GM18502 (cell line): ENCODE results near the gene HMX1.

Experiments used
- ATAC-seq: cut with Tn5 transposase; IDR thresholded peaks from one replicate; pipeline ENCODE4 v1.9.1; 2021; ENCODE audit warnings: mild to moderate bottlenecking; ENCODE audit not compliant: unreplicated experiment, poor library complexity

The HMX1 gene

GRCh38 chr4:8846826-8847225 lies 24.8 kb downstream of the HMX1 start:
- no peak for ATAC-seq

GRCh38 chr4:8846046-8846720 lies 25.5 kb downstream of the HMX1 start:
- no peak for ATAC-seq

DNA sequence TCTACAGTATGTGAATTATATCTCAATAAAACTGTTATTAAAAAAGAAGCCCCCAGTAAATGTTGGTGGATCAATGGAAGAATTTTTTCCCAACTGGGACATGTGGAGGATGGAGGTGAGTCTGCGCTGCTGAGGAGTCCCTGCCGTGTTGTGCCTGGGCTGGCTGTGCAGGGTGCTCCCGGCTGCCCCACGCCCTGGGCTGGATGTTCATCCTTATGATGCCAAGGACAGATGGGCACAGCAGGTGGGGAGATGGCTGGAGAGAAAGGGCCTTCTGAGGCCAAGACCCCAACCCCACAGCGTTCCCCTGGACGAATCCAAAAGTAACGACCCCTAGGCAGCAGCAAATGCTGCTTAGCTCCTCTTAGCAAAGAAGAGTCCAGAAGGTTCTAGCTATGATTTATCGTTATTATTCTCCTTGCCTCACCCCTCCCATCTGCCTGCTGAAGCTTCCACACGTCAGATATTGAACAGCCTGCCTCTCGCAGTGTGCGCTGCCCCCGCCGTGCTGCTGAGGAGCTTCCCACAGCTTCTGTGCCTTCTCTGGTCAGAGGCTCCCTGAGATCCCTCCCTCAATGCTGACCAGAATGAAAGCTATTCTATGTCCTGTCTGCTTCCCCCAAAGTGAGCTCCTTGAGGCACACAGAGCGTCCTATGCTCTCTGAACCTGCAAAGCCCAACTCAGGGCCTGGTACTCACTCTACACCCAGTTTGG lies 26.5 kb downstream of the HMX1 start:
- no peak for ATAC-seq

DNA sequence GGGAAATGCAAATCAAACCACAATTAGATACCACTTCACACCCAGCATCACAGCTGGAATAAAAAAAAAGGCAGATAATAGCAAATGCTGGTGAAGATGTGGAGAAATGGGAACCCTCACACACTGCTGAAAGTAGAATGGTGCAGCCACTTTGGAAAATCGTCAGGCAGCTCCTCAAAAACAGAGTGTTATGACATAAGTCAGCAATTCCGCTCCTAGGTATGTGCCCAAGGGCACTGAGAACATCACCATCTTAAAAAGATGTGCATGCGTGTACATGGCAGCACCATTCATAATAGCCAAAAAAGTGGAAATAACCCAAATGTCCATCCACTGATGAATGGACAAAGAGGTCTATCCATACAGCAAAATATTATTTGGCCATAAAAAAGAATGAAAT lies 28.0 kb downstream of the HMX1 start:
- ATAC-seq = no peak

- ATAC-seq = no peak
These were observed 29.0 kb downstream of the HMX1 start for GRCh38 chr4:8842614-8843013.

DNA sequence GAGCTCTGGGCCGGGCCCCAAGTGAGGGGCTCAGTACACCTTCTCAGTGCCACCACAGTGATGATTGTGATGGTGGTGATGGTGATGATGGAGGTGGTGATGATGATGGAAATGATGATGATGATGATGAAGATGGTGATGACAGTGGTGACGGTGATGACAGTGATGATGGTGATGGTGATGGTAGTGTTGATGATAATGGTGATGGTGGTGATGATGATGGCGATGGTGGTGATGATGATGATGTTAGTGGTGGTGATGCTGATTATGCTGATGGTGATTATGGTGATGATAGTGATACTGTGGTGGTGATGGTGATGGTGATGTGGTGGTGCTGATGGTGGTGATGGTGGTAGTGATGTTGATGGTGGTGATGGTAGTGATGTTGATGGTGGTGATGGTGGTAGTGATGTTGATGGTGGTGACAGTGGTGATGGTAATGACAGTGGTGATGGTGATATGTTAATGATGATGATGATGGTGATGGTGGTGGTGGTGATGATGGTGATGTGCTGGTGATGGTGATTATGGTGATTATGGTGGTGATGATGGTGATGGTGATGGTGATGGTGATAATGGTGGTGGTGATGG lies 29.9 kb downstream of the HMX1 start:
- ATAC-seq = no peak

DNA sequence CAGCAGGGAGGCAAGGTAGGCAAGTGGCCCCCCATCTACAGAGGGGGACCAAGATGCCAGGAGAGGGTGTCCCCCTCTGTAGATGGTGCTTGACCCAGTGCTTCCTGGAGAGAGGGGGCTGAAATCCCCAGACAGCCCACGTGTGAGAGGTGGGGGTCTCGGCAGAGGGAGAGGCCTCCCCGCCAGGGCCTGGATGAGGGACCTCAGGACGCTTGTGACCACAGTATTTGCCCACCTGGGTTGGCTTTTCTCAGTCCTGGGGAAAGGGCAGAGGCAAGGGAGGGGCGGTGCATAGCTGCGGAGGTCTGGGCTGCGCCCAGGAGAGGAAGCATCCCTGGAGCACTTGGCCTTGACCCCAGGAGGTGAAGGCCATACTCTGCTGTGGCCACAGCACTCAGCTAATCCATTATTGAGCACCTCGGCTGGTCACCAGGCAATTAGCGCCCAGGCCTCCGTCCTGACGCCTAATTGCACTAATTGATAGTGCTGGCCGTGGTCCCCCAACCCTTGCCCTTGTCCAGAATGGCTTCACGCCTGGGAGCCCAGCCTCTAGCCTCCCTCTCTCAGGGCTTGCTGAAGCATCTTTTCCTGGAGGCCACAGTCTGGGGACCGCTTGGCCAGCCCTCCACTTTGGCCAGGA lies 30.7 kb downstream of the HMX1 start:
- no peak for ATAC-seq

GRCh38 chr4:8840006-8840793 lies 31.4 kb downstream of the HMX1 start:
- ATAC-seq = no peak

- ATAC-seq = no peak
These were observed 32.6 kb downstream of the HMX1 start for GRCh38 chr4:8838961-8839431.

DNA sequence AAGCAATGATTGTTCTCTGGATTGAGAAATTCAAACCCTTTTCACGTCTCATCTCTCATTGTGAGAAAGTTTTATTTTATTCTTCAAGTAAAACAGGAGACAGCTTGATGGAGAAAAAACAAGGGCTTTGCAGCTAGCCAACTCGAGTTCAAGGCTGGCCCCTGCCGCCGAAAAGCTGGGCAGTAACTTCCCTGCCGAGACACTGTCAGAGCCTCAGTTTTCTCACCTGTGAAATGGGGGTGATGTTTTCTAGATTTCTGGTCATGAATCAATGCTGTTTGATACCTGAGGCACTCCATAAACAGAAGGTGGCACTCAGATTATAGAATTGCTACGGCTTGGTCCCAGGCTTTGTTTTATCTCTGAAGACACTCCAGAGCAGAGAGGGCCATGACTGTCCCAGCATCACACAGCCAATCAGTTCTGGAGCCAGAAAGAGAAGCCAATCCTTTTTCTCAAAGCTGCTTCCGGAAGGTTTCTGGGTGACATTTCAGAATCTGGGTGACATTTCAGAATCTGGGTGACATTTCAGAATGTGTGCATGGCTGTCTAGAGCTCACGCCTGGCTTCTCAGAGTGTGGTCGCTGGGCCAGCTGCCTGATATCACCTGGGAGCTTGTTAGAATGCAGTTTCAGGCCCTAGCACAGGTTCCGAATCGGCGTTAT lies 33.2 kb downstream of the HMX1 start:
- ATAC-seq = no peak

- ATAC-seq = no peak
These were observed 34.3 kb downstream of the HMX1 start for GRCh38 chr4:8837181-8837841.

DNA sequence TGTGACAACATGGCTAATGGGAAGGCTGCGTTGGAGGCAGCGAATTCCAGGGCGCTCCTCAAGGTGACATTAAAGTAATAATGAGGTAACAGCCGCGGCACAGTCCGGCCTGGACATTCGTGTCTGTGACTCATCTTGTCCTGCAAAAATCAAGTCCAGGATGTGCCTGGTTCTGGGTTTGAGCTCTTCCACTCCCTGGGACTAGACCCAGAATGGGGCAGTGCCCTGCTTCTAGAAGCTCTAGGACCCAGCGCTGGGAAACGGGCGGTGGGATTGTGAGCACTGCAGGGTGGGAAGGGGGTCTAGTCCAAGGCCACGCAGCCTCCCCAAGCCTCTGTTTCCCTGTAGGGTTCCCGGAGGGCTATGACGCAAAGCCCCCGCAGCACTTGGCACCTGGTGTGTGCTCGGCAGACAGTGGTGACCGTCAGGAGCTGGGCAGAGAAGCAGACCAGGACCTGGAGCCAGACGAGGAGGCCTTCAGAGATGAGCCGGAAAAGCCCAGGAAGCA lies 34.9 kb downstream of the HMX1 start:
- no peak for ATAC-seq

- no peak for ATAC-seq
These were observed 35.9 kb downstream of the HMX1 start for GRCh38 chr4:8835521-8836365.

DNA sequence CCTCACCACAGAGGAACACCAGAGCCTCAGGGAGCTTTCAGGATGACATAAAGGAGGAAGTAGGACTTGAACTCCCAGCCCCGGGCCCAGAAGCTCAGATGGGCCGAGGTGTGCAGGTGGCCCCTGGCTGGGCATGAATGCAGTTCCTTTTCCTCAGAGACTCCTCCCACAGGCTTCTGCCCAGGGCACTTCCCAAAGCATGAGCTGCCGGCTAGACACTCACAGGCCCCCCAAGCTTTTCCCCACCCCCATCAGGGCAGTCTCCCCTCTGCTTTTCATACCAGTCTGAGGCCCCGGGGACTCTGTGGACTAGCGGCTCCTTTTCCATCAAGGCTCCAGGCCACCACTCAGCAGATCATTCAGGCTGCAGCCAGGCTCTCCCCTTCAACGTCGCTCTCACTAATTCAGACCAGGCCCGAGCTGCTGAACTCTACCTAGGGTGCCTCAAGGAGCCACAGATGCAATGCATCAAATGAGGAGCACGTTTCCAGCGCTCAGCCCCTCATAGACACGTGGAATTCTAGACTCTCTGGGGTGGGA lies 36.9 kb downstream of the HMX1 start:
- no peak for ATAC-seq

DNA sequence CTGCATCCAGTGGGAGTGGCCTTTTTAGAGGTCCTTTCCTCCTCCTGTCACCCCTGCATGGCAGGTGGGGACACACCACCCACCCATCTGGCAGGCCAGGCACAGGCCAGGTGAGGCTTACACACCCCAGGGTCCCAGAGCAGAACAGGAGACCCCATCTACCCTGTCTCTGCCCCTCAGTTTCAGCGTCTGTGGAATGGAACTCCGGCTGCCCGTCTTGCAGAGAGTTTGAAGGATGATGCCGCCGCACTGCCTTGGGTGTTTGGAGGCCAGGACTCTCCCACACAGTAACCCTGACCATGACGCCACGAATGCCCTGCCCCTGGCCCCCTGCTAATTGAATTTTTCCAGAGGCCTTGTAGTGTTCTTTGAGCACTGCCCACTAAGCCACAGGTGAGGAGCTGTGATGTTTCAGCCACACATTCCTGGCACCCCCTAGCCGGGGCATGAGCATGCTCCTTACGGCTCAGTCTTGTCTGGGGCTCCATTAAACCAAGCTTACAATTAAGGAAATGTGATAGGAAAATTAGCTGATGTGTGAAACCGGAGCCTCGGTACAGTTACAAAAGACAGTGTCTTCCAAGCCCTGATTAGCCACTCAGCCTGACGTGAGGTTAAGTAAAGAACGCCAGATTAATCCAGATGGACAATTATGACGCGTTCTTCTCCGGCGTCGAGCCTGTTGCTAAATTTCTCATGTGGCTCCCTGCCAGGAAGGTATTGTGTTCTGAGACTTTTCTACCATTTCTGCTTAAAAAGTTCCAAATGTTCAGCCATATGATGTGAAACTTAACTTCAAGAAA lies 39.3 kb downstream of the HMX1 start:
- no peak for ATAC-seq

DNA sequence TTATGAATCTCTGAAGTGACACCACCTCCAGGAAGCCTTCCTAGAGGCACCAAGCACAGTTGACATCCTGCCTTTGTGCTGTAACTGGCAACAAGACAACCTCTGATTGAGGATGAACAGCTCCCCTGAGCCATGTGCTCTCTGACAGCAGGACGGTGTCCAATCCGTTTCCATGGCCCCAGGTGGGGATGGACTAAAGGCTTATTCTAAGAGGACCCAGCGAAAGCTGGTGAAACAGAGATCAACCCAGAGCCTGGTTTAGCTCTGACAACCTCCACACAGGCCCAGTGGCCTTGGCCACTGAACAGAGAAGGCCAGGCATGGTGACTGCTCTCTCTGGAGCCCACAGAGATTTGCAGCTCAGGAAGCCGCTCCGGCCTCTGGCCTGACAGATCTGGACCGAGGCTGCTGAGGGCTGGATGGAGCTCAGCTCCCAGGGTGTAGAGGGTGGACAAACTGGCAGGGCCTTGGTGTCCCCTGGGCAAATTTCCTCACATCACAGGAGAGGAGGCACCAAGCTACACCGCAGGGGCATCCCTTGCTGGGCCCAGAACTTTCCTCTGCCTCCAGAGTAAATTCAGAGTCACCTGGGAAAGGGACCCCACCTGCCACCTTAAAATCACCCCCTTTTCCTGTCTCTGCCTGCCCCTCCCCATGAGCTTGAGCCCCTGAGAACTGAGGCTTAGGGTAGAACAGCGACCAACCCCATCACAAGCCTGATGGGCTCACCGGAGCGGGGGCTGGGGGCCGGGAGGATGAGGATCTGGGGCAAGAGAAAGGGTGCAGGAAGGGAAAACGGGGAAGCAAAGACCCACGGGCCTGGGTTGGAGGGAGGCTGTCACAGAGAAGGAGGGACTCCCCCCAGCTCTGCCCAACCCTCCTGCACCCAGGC lies 40.2 kb downstream of the HMX1 start:
- no peak for ATAC-seq
